GM23338 (cell line): ENCODE data around the gene FMN1.

Experiments
- CREB1 ChIP-seq: fragments of 250-450 bp; sonication (Bioruptor Pico); IDR thresholded peaks from 2 replicates; pipeline ENCODE4 v1.5.0; 2020; ENCODE audit warnings: low read depth, mild to moderate bottlenecking, moderate library complexity
- EZH2 ChIP-seq: fragments of 200-600 bp; sonication (generic); IDR thresholded peaks from one replicate; pipeline ENCODE4 v1.8.0; 2017; ENCODE audit warnings: antibody characterized with exemption, mild to moderate bottlenecking, low read depth; ENCODE audit not compliant: unreplicated experiment
- EZH2phosphoT487 ChIP-seq: fragments of 200-600 bp; sonication (generic); IDR thresholded peaks from one replicate; pipeline ENCODE4 v1.8.1; 2018; ENCODE audit warnings: antibody characterized with exemption; ENCODE audit not compliant: unreplicated experiment
- JUNB ChIP-seq: IDR thresholded peaks from one replicate; pipeline ENCODE4 v1.6.1; 2016; ENCODE audit warnings: antibody characterized with exemption; ENCODE audit not compliant: unreplicated experiment
- NANOG ChIP-seq: IDR thresholded peaks from 2 replicates; pipeline ENCODE4 v1.6.1; 2016; ENCODE audit warnings: antibody characterized with exemption, borderline replicate concordance
- POLR2AphosphoS5 ChIP-seq: IDR thresholded peaks from 2 replicates; pipeline ENCODE4 v1.6.1; 2016; ENCODE audit warnings: antibody characterized with exemption, low read depth
- REST ChIP-seq: IDR thresholded peaks from one replicate; pipeline ENCODE4 v1.6.1; 2018; ENCODE audit warnings: antibody characterized with exemption; ENCODE audit not compliant: unreplicated experiment
- ZNF114 ChIP-seq: fragments of 250-450 bp; sonication (Bioruptor Pico); IDR thresholded peaks from 2 replicates; pipeline ENCODE4 v1.5.0; 2020; ENCODE audit warnings: mild to moderate bottlenecking, moderate library complexity
- ZNF331 ChIP-seq: fragments of 250-450 bp; sonication (Bioruptor Pico); IDR thresholded peaks from 2 replicates; pipeline ENCODE4 v1.5.0; 2020; ENCODE audit warnings: low read depth, mild to moderate bottlenecking, moderate library complexity
- ZNF462 ChIP-seq: fragments of 250-450 bp; sonication (Bioruptor Pico); IDR thresholded peaks from 2 replicates; pipeline ENCODE4 v1.5.0; 2020; ENCODE audit warnings: mild to moderate bottlenecking, moderate library complexity
- TF ChIP-seq, protein P1 (sequence below), 2 experiments: fragments of 200-600 bp in 1 of 2; sonication (generic) in 1 of 2; conservative IDR thresholded peaks; 2 replicates each; pipeline versions ENCODE4 v1.5.1 to v1.6.1; 2016 to 2017; ENCODE audit warnings: antibody characterized with exemption in 2 of 2, low read depth in 2 of 2, mild to moderate bottlenecking in 2 of 2, moderate library complexity in 1 of 2

DNA sequence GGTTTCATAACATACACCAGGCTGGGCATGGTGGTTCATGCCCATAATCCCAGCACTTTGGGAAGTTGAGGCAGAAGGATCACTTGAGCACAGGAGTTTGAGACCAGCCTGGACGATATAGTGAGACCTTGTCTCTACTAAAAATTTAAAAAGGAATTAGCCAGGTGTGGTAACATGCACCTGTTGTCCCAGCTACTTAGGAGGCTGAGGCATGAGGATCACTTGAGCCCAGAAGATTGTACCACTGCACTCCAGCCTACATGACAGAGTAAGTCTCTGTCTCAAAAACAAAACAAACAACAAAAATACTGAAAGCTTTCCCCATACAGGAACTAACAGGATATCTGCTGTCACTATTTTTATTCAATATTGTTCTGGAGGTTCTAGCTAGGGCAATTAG, 455.8 kb downstream of the FMN1 start:
- TF ChIP-seq, protein P1, sequence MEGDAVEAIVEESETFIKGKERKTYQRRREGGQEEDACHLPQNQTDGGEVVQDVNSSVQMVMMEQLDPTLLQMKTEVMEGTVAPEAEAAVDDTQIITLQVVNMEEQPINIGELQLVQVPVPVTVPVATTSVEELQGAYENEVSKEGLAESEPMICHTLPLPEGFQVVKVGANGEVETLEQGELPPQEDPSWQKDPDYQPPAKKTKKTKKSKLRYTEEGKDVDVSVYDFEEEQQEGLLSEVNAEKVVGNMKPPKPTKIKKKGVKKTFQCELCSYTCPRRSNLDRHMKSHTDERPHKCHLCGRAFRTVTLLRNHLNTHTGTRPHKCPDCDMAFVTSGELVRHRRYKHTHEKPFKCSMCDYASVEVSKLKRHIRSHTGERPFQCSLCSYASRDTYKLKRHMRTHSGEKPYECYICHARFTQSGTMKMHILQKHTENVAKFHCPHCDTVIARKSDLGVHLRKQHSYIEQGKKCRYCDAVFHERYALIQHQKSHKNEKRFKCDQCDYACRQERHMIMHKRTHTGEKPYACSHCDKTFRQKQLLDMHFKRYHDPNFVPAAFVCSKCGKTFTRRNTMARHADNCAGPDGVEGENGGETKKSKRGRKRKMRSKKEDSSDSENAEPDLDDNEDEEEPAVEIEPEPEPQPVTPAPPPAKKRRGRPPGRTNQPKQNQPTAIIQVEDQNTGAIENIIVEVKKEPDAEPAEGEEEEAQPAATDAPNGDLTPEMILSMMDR (conservative IDR thresholded peaks at IDR 0.05; ENCODE audit: low read depth in 2 of 2), result no peak
- TF ChIP-seq POLR2AphosphoS5 (no peak), EZH2 (no peak), JUNB (no peak), REST (no peak), CREB1 (CRISPR knock-in tag) (no peak), ZNF462 (CRISPR knock-in tag) (no peak), ZNF331 (no peak), EZH2phosphoT487 (no peak), NANOG (no peak), ZNF114 (CRISPR knock-in tag) (no peak)
